ENCODE results near the gene ALPL. TPM values are rescaled to one million over a fixed set of nuclear protein-coding genes. Genes with fewer than 3 reads are reported as not detected.
A peak's percentile ranks its signal among the peaks of the same experiment; 100 is the strongest.

The ALPL gene
- total and polyA plus RNA-seq, 2 of the 4 experiments (the other 2 are of a cell fraction), result 0.54 to 2.2 TPM

- Histone ChIP-seq H3K9ac (ENCODE audit: low read depth, low read length) (no peak overlapping the region), H3K4me2 (ENCODE audit: low read depth, low read length) (no peak overlapping the region), H4K20me1 (ENCODE audit: insufficient read depth, low read length) (0 out of 2 replicates have a peak, but pooled peaks cover 3% of the 10 kb centered on the region), H3K4me3 (ENCODE audit: insufficient read depth, low read depth, low read length) (no peak overlapping the region), H2AK5ac (ENCODE audit: low read depth, low read length) (peak overlapping the region; percentile 96), H4K91ac (ENCODE audit: insufficient read depth, low read depth, low read length) (peak overlapping the region; percentile 31; the same call in 1 of the 2 replicates), H2AFZ (replicated peaks; ENCODE audit: low read length, poor library complexity) (peak overlapping the region; percentile 12), H3K27ac (ENCODE audit: insufficient read depth, low read length) (no peak overlapping the region), H2BK15ac (ENCODE audit: low read depth, low read length) (peak overlapping the region; percentile 45; the same call in 2 of the 3 replicates), H3K14ac (replicated peaks; ENCODE audit: low read depth, low read length) (0 out of 2 replicates have a peak overlapping the region, but pooled peaks have one; percentile 14), H3K9me3 (ENCODE audit: control insufficient read depth, insufficient read depth, low read length) (peaks cover 4% of the 10 kb centered on the region), H3K4ac (ENCODE audit: low read depth, low read length) (peak overlapping the region; percentile 38; the same call in 1 of the 2 replicates), H3K27me3 (ENCODE audit: control insufficient read depth, insufficient read depth, low read length) (no peaks in the 10 kb centered on the region), H4K8ac (ENCODE audit: low read depth in 2 of 2, low read length in 2 of 2) (peak overlapping the region; percentile 33 to 85; a peak in 1 of 4 replicates), H3K79me1 (ENCODE audit: low read depth in 1 of 2, low read length in 2 of 2) (no peaks in the 10 kb centered on the region), H2AK9ac (replicated peaks; ENCODE audit: low read depth, low read length, poor library complexity) (peak overlapping the region; percentile 45), H3K23ac (ENCODE audit: low read depth, low read length) (no peak overlapping the region), H4K5ac (ENCODE audit: low read depth, low read length) (peak overlapping the region; percentile 52; the same call in 1 of the 2 replicates), H3K18ac (ENCODE audit: low read depth, low read length) (peak overlapping the region; percentile 7; the same call in 1 of the 2 replicates), H3K4me1 (ENCODE audit: control insufficient read depth, insufficient read depth, low read length) (peaks cover 16% of the 10 kb centered on the region), H2BK120ac (ENCODE audit: low read depth, low read length) (peak overlapping the region; percentile 73), H3K36me3 (ENCODE audit: control insufficient read depth, insufficient read depth, low read length) (no peaks in the 10 kb centered on the region), H3K9me1 (ENCODE audit: insufficient read depth, low read length) (peaks cover 14% of the 10 kb centered on the region), H2BK5ac (ENCODE audit: low read depth, low read length, poor library complexity, severe bottlenecking) (peak overlapping the region; percentile 74), H3K56ac (ENCODE audit: extremely low read depth, insufficient read depth, low read length) (no peak overlapping the region), H2BK20ac (ENCODE audit: low read depth, low read length) (0 out of 2 replicates have a peak overlapping the region, but pooled peaks have one; percentile 28)
- ATAC-seq (ENCODE audit: low read depth) (no peak), DNase-seq (no peak)
- in situ Hi-C loops (cut with MboI; ENCODE audit: low sequenced_read_pairs) (no loop called here), dilution Hi-C loops (cut with HindIII; ENCODE audit: low sequenced_read_pairs, unreplicated experiment) (no loop called here), intact Hi-C loops (cut with micrococcal nuclease) (no loop called here)
- no TSS peak for BruUV-seq (replicated peaks)
- ChIA-PET POLR2A (ENCODE audit: unreplicated experiment) (no interaction called here), CTCF (no interaction called here)
- 92% methylated on average over 2 of the region's 10 CpGs; no CpG with 5 or more reads in 1 of the 2 experiments for WGBS, 2 experiments (ENCODE audit: extremely low coverage in 2 of 2, insufficient read length in 1 of 2)
- TF ChIP-seq RCOR1 (IDR thresholded peaks at IDR 0.05; ENCODE audit: insufficient replicate concordance, low read length) (no peak), RAD21 (IDR thresholded peaks at IDR 0.05; ENCODE audit: low read length) (no peak), MAFK (IDR thresholded peaks at IDR 0.05; ENCODE audit: low read depth, low read length) (no peak), CEBPB (IDR thresholded peaks at IDR 0.05; ENCODE audit: low read depth, low read length) (no peak), CHD1 (IDR thresholded peaks at IDR 0.05; ENCODE audit: low read depth, low read length) (no peak)
Measured at GRCh38 chr1:21568809-21569385, 59.7 kb downstream of the ALPL start.

All from IMR-90 (cell line).